MCF 10A (cell line): ENCODE measurements around the gene BAX. TPM values are rescaled to one million over a fixed set of nuclear protein-coding genes. Genes with fewer than 3 reads are reported as not detected.

ENCODE experiments used
- BruUV-seq: library from RNA; stranded (reverse); fragments of 400-500 nt; replicated peaks from 2 replicates; lab custom pipeline; 2021; lab: Mats Ljungman, UMichigan
- CTCF ChIA-PET: fragments of 300-600 bp; sonication (Branson Sonifier 250); formaldehyde crosslinking; extraction: SDS; loops from one replicate; lab custom pipeline; 2021; ENCODE audit warnings: antibody characterized with exemption, inconsistent platforms; lab: Yijun Ruan, JAX
- POLR2A ChIA-PET: fragments of 300-600, 350-650 bp; sonication (Branson Sonifier 250); formaldehyde crosslinking; extraction: SDS; loops from one replicate; lab custom pipeline; 2020; ENCODE audit warnings: antibody characterized with exemption, inconsistent platforms; lab: Yijun Ruan, JAX
- DNase-seq: peaks from one replicate; pipeline ENCODE4 v3.0.0-alpha.2; 2018; ENCODE audit not compliant: unreplicated experiment
- H3K27ac Mint-ChIP-seq: one replicate; pipeline ENCODE4 v1.8.0; 2022; ENCODE audit warnings: mild to moderate bottlenecking, low read depth, mixed read lengths; ENCODE audit not compliant: unreplicated experiment
- H3K27me3 Mint-ChIP-seq: one replicate; pipeline ENCODE4 v1.8.0; 2022; ENCODE audit warnings: mixed read lengths; ENCODE audit not compliant: insufficient read depth, unreplicated experiment
- H3K36me3 Mint-ChIP-seq: one replicate; pipeline ENCODE4 v1.8.0; 2022; ENCODE audit warnings: mild to moderate bottlenecking, moderate library complexity, mixed read lengths; ENCODE audit not compliant: insufficient read depth, unreplicated experiment
- H3K4me1 Mint-ChIP-seq: one replicate; pipeline ENCODE4 v1.8.0; 2022; ENCODE audit warnings: mixed read lengths; ENCODE audit not compliant: insufficient read depth, unreplicated experiment
- H3K4me3 Mint-ChIP-seq: one replicate; pipeline ENCODE4 v1.8.0; 2022; ENCODE audit warnings: mild to moderate bottlenecking, moderate library complexity, mixed read lengths; ENCODE audit not compliant: unreplicated experiment
- H3K9me3 Mint-ChIP-seq: one replicate; pipeline ENCODE4 v1.8.0; 2022; ENCODE audit warnings: mixed read lengths; ENCODE audit not compliant: unreplicated experiment
- intact Hi-C: fragments of 100-400 bp; cut with micrococcal nuclease; formaldehyde crosslinking; loops from 2 replicates; pipeline ENCODE4 v1.14.1; 2022
- total RNA-seq: library from RNA; stranded (reverse); gene quantifications from 2 replicates; pipeline ENCODE4 v1.2.3, GENCODE V29; 2022
- TF ChIP-seq, protein P1 (sequence below): fragments of 200-600 bp; IDR thresholded peaks from one replicate; pipeline ENCODE4 v1.8.0; 2022; ENCODE audit warnings: antibody characterized with exemption, mild to moderate bottlenecking; ENCODE audit not compliant: unreplicated experiment

BAX gene
- total RNA-seq, 1 experiment from 2014 or later = 152 TPM

DNA sequence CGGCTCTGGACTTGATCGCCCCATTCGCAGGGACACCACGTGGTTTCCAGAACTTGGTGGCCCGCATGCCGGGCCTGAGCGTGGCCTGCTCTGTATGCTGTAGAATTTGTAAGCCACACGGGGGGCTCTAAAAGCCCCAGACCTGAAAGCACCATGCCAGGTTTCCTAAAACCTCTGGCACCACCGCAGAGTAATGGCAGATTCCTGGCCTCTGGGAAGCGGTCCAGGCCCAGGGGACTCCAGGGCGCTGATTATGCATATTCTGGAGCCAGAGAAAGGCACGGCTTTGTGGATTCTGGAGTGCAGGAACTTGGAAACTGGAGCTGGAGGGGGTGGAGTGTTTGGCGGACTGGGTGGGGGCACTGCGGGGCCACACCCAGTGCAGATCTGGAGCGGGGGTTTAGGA is 14.1 kb downstream of the BAX start:
- CTCF ChIA-PET = interaction anchor here (2.1 kb wide), 1 partner anchor 11 kb away, joined by 8 read pairs; no protein-coding TSS in a partner anchor
- BruUV-seq = no TSS peak
- Mint-ChIP-seq H3K36me3 (peaks cover 76% of the 10 kb centered on the region), H3K4me1 (peaks cover 18% of the 10 kb centered on the region), H3K9me3 (no peaks in the 10 kb centered on the region), H3K27ac (no peak overlapping the region), H3K4me3 (no peak overlapping the region), H3K27me3 (no peaks in the 10 kb centered on the region)
- DNase-seq = no peak
- TF ChIP-seq, protein P1, sequence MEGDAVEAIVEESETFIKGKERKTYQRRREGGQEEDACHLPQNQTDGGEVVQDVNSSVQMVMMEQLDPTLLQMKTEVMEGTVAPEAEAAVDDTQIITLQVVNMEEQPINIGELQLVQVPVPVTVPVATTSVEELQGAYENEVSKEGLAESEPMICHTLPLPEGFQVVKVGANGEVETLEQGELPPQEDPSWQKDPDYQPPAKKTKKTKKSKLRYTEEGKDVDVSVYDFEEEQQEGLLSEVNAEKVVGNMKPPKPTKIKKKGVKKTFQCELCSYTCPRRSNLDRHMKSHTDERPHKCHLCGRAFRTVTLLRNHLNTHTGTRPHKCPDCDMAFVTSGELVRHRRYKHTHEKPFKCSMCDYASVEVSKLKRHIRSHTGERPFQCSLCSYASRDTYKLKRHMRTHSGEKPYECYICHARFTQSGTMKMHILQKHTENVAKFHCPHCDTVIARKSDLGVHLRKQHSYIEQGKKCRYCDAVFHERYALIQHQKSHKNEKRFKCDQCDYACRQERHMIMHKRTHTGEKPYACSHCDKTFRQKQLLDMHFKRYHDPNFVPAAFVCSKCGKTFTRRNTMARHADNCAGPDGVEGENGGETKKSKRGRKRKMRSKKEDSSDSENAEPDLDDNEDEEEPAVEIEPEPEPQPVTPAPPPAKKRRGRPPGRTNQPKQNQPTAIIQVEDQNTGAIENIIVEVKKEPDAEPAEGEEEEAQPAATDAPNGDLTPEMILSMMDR = no peak
- POLR2A ChIA-PET = interaction anchor here (0.8 to 4.2 kb wide), 2 partner anchors 9 to 24 kb away, joined by 4 to 47 read pairs; partner anchors contain the start of genes GYS1 and RUVBL2
- intact Hi-C loops = no loop called here

DNA sequence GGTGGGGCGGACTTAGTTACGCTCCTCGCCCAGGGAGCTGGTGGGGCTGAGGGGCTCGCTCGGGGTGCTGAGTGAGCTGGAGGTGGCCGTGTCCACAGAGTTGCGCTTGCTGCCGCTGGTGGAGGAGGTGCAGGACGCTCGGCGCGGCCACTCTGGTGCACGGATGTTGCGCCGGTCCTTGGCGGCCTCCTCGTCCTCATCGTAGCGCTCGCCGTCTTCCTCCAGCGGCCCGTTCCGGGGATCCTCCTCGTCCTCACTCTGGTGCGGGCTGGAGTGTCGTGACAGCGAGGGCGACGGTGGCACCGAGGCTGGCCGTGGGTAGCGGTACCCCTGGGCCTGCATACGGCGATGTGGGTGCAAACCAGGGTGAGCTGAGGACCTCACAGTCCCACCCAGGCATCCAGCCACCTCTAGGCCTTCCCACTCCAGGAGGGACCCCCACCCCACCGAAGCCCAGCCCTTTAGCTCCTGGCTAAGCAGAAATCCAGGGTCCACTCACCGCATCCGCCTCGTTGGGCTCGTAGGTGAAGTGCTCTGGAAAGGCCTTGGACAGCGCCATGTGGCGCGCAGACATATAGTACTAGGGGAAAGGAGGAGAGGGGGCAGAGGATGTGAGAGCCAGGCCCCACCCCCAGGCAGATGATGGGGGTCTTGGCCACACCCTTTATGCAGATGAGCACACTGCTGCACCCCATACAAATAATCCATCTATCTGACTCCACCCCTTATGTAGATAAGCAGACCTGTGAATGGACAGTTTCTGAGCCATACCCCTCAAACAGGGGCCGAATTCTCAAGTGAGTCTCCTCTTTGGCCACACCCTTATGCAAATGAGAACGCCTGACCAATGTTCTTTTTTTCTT is 14.8 kb downstream of the BAX start:
- H3K36me3 Mint-ChIP-seq = peaks cover 77% of the 10 kb centered on the region
- no peaks in the 10 kb centered on the region for H3K9me3 Mint-ChIP-seq
- intact Hi-C loops = loop anchor here (2.0 kb wide), 2 partner anchors 69 to 175 kb away; partner anchors contain the start of gene NUCB1
- H3K27me3 Mint-ChIP-seq = no peaks in the 10 kb centered on the region
- TF ChIP-seq, protein P1 = no peak
- BruUV-seq = no TSS peak
- DNase-seq = peak; percentile 34
- peaks cover 11% of the 10 kb centered on the region for H3K4me1 Mint-ChIP-seq
- ChIA-PET POLR2A (interaction anchor here (0.8 to 1.1 kb wide), 2 partner anchors 8 to 24 kb away, joined by 3 to 4 read pairs; partner anchors contain the start of genes GYS1 and RUVBL2), CTCF (interaction anchor here (1.3 to 2.9 kb wide), 6 partner anchors 11 to 128 kb away, joined by 4 to 18 read pairs (median 6); partner anchors contain the start of genes GYS1, PPP1R15A and RUVBL2)
- H3K4me3 Mint-ChIP-seq = no peak overlapping the region
- H3K27ac Mint-ChIP-seq = no peak overlapping the region

DNA sequence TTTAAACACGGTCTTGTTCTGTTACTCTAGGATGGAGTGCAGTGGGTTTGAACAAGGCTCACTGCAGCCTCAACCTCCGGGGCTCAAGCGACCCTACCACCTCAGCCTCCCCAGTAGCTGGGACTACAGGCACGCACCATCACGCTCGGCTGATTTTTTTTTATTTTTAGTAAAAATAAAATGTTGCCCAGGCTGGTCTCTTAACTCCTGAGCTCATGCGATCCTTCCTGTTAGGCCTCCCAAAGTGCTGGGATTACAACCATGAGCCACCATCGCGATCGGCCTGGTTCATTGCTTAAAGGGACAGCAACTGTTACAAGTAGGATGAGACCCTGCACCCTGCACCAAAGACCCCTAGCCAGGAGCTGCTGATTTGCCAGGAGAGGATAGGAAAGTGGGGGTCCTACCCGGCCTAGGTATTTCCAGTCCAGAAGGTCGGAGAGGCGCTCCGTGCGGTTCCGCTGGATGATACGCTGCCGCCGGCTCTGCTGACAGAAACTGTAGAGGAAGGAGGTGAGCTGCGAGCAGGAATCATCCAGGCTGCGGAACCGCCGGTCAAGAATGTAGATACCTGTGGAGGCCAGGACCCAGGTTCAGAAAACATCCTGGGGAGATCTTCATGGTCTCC is 15.6 kb downstream of the BAX start:
- Mint-ChIP-seq H3K4me1 (peaks cover 6% of the 10 kb centered on the region), H3K36me3 (peaks cover 77% of the 10 kb centered on the region), H3K4me3 (no peak overlapping the region), H3K9me3 (no peaks in the 10 kb centered on the region), H3K27me3 (no peaks in the 10 kb centered on the region), H3K27ac (no peak overlapping the region)
- intact Hi-C loops = loop anchor here (2.0 kb wide), 2 partner anchors 69 to 175 kb away; partner anchors contain the start of gene NUCB1
- TF ChIP-seq, protein P1 = no peak
- ChIA-PET POLR2A (interaction anchor here (0.9 to 1.4 kb wide), 3 partner anchors 8 to 97 kb away, joined by 3 to 12 read pairs (median 3); partner anchors contain the start of gene PPP1R15A), CTCF (interaction anchor here (0.5 to 2.9 kb wide), 13 partner anchors 9 to 561 kb away, joined by 3 to 18 read pairs (median 4); partner anchors contain the start of genes GYS1, PPP1R15A and RUVBL2)
- BruUV-seq = no TSS peak
- DNase-seq = no peak
